WTC11 (cell line): Measurements from ENCODE around the gene CATSPER1. TPM values are rescaled to one million over a fixed set of nuclear protein-coding genes. Genes with fewer than 3 reads are reported as not detected.

Source experiments
- ATAC-seq: fragments of 200-7000 bp; cut with Tn5 transposase; 2 replicates; pipeline ENCODE4 v1.10.0; 2021; ENCODE audit warnings: mild to moderate bottlenecking, moderate library complexity
- CTCF ChIA-PET: fragments of 300-600 bp; sonication (Branson Sonifier 250); formaldehyde crosslinking; loops from one replicate; lab custom pipeline; 2021; ENCODE audit warnings: antibody characterized with exemption; lab: Charles Lee
- POLR2A ChIA-PET: fragments of 350-600 bp; sonication (Branson Sonifier 250); formaldehyde crosslinking; loops from one replicate; lab custom pipeline; 2021; ENCODE audit warnings: antibody characterized with exemption; lab: Charles Lee
- DNase-seq: peaks from one replicate; pipeline ENCODE4 v3.0.0; 2021; ENCODE audit warnings: low spot score
- H3K27ac Mint-ChIP-seq: 2 replicates; pipeline ENCODE4 v1.8.0; 2021; ENCODE audit warnings: mixed read lengths
- H3K27me3 Mint-ChIP-seq: 2 replicates; pipeline ENCODE4 v1.8.0; 2021; ENCODE audit warnings: low read depth, mild to moderate bottlenecking, moderate library complexity, mixed read lengths
- H3K36me3 Mint-ChIP-seq: 2 replicates; pipeline ENCODE4 v1.8.0; 2021; ENCODE audit warnings: mixed read lengths
- H3K4me1 Mint-ChIP-seq: 2 replicates; pipeline ENCODE4 v1.8.0; 2022; ENCODE audit warnings: mixed read lengths
- H3K4me3 Mint-ChIP-seq: 2 replicates; pipeline ENCODE4 v1.8.0; 2021; ENCODE audit warnings: mild to moderate bottlenecking, moderate library complexity, mixed read lengths
- H3K9me3 Mint-ChIP-seq: 2 replicates; pipeline ENCODE4 v1.8.0; 2021; ENCODE audit warnings: mixed read lengths
- ATF1 ChIP-seq: sonication (generic); formaldehyde crosslinking; IDR thresholded peaks from 2 replicates; pipeline ENCODE4 v1.8.1; 2023; ENCODE audit warnings: mild to moderate bottlenecking, moderate library complexity, missing genetic modification reagents
- CTCF ChIP-seq: fragments of 200-600 bp; IDR thresholded peaks from 2 replicates; pipeline ENCODE4 v1.8.0; 2022; ENCODE audit warnings: antibody characterized with exemption
- FOXJ3 ChIP-seq: sonication (generic); formaldehyde crosslinking; IDR thresholded peaks from 2 replicates; pipeline ENCODE4 v1.9.0; 2021; ENCODE audit warnings: missing genetic modification reagents, mild to moderate bottlenecking, borderline replicate concordance
- GABPB1 ChIP-seq: sonication (generic); formaldehyde crosslinking; IDR thresholded peaks from 2 replicates; pipeline ENCODE4 v1.8.1; 2023; ENCODE audit warnings: mild to moderate bottlenecking, missing genetic modification reagents
- GTF2I ChIP-seq: fragments of 250-450 bp; sonication (Bioruptor Pico); conservative IDR thresholded peaks from 2 replicates; pipeline ENCODE4 v1.4.0; 2021; ENCODE audit warnings: mild to moderate bottlenecking
- HMGA2 ChIP-seq: fragments of 250-450 bp; sonication (Bioruptor Pico); IDR thresholded peaks from 2 replicates; pipeline ENCODE4 v1.4.0; 2021; ENCODE audit warnings: mild to moderate bottlenecking, moderate library complexity
- HMGXB4 ChIP-seq: sonication (generic); formaldehyde crosslinking; IDR thresholded peaks from 2 replicates; pipeline ENCODE4 v1.8.1; 2023; ENCODE audit warnings: mild to moderate bottlenecking, moderate library complexity, missing genetic modification reagents
- IRF2 ChIP-seq: sonication (generic); formaldehyde crosslinking; IDR thresholded peaks from 2 replicates; pipeline ENCODE4 v1.8.0; 2022; ENCODE audit warnings: low read depth, missing genetic modification reagents, borderline replicate concordance
- MYBL2 ChIP-seq: sonication (generic); formaldehyde crosslinking; IDR thresholded peaks from 2 replicates; pipeline ENCODE4 v1.8.1; 2023; ENCODE audit warnings: mild to moderate bottlenecking, moderate library complexity, missing genetic modification reagents
- NR1H2 ChIP-seq: sonication (generic); formaldehyde crosslinking; IDR thresholded peaks from 2 replicates; pipeline ENCODE4 v1.9.0; 2021; ENCODE audit warnings: mild to moderate bottlenecking, moderate library complexity, missing genetic modification reagents
- NR2C2 ChIP-seq: sonication (generic); formaldehyde crosslinking; IDR thresholded peaks from 2 replicates; pipeline ENCODE4 v1.8.0; 2022; ENCODE audit warnings: mild to moderate bottlenecking, missing genetic modification reagents
- TEAD4 ChIP-seq: sonication (generic); formaldehyde crosslinking; IDR thresholded peaks from 2 replicates; pipeline ENCODE4 v1.8.0; 2022; ENCODE audit warnings: mild to moderate bottlenecking, missing genetic modification reagents
- ZMAT4 ChIP-seq: fragments of 250-450 bp; sonication (Bioruptor Pico); IDR thresholded peaks from 2 replicates; pipeline ENCODE4 v1.9.0; 2021; ENCODE audit warnings: mild to moderate bottlenecking
- ZNF219 ChIP-seq: sonication (generic); formaldehyde crosslinking; IDR thresholded peaks from 2 replicates; pipeline ENCODE4 v1.8.0; 2023; ENCODE audit warnings: missing genetic modification reagents, mild to moderate bottlenecking, borderline replicate concordance
- ZNF317 ChIP-seq: sonication (generic); formaldehyde crosslinking; IDR thresholded peaks from 2 replicates; pipeline ENCODE4 v1.8.1; 2023; ENCODE audit warnings: low read depth, mild to moderate bottlenecking, moderate library complexity, missing genetic modification reagents, borderline replicate concordance
- ZNF425 ChIP-seq: fragments of 250-450 bp; sonication (Bioruptor Pico); conservative IDR thresholded peaks from 2 replicates; pipeline ENCODE4 v1.9.0; 2021; ENCODE audit warnings: mild to moderate bottlenecking
- total RNA-seq: library from RNA; stranded (reverse); gene quantifications from 3 replicates; pipeline ENCODE4 v1.2.3, GENCODE V29; 2021
- TF ChIP-seq, protein P1 (sequence below): fragments of 250-450 bp; sonication (Bioruptor Pico); IDR thresholded peaks from 2 replicates; pipeline ENCODE4 v1.9.0; 2021; ENCODE audit warnings: moderate library complexity, mild to moderate bottlenecking, inconsistent platforms, borderline replicate concordance
- TF ChIP-seq, protein P2 (sequence below): sonication (generic); formaldehyde crosslinking; IDR thresholded peaks from 2 replicates; pipeline ENCODE4 v1.8.1; 2023; ENCODE audit warnings: mild to moderate bottlenecking, missing genetic modification reagents, moderate library complexity
- TF ChIP-seq, protein P3 (sequence below): sonication (generic); formaldehyde crosslinking; IDR thresholded peaks from 2 replicates; pipeline ENCODE4 v1.8.1; 2022; ENCODE audit warnings: missing genetic modification reagents, borderline replicate concordance
- TF ChIP-seq, protein P4 (sequence below): sonication (generic); formaldehyde crosslinking; IDR thresholded peaks from 2 replicates; pipeline ENCODE4 v1.8.0; 2023; ENCODE audit warnings: mild to moderate bottlenecking, missing genetic modification reagents

Gene CATSPER1
- total RNA-seq, 1 experiment from 2014 or later: not detected

- H3K4me3 Mint-ChIP-seq: no peak overlapping the region
- ATAC-seq (no peak), DNase-seq (no peak)
- H3K9me3 Mint-ChIP-seq: 0 out of 2 replicates have a peak, but pooled peaks cover 3% of the 10 kb centered on the region
- peaks cover 60% of the 10 kb centered on the region for H3K36me3 Mint-ChIP-seq
- CTCF ChIA-PET: interaction anchor here (0.7 to 4.7 kb wide), 9 partner anchors 8 to 215 kb away, joined by 3 to 43 read pairs (median 4); partner anchors contain the start of gene SF3B2
- POLR2A ChIA-PET: no interaction called here
- H3K27ac Mint-ChIP-seq: peak overlapping the region; percentile 69
- no peaks in the 10 kb centered on the region for H3K27me3 Mint-ChIP-seq
- TF ChIP-seq, protein P1, sequence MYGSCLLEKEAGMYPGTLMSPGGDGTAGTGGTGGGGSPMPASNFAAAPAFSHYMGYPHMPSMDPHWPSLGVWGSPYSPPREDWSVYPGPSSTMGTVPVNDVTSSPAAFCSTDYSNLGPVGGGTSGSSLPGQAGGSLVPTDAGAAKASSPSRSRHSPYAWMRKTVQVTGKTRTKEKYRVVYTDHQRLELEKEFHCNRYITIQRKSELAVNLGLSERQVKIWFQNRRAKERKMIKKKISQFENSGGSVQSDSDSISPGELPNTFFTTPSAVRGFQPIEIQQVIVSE (CRISPR knock-in tag): no peak
- TF ChIP-seq ZNF219 (CRISPR knock-in tag): no peak
- no peak for TF ChIP-seq IRF2 (CRISPR knock-in tag)
- no peak for TF ChIP-seq ATF1 (CRISPR knock-in tag)
- no peak for TF ChIP-seq ZNF317
- TF ChIP-seq, protein P2, sequence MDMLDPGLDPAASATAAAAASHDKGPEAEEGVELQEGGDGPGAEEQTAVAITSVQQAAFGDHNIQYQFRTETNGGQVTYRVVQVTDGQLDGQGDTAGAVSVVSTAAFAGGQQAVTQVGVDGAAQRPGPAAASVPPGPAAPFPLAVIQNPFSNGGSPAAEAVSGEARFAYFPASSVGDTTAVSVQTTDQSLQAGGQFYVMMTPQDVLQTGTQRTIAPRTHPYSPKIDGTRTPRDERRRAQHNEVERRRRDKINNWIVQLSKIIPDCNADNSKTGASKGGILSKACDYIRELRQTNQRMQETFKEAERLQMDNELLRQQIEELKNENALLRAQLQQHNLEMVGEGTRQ (CRISPR knock-in tag): no peak
- no peak for TF ChIP-seq NR1H2
- no peak for TF ChIP-seq MYBL2 (CRISPR knock-in tag)
- TF ChIP-seq FOXJ3: no peak
- no peak for TF ChIP-seq CTCF
- no peak for TF ChIP-seq NR2C2 (CRISPR knock-in tag)
- TF ChIP-seq ZMAT4 (CRISPR knock-in tag): no peak
- no peak for TF ChIP-seq GTF2I (CRISPR knock-in tag)
- TF ChIP-seq ZNF425 (CRISPR knock-in tag): no peak
- TF ChIP-seq, protein P3, sequence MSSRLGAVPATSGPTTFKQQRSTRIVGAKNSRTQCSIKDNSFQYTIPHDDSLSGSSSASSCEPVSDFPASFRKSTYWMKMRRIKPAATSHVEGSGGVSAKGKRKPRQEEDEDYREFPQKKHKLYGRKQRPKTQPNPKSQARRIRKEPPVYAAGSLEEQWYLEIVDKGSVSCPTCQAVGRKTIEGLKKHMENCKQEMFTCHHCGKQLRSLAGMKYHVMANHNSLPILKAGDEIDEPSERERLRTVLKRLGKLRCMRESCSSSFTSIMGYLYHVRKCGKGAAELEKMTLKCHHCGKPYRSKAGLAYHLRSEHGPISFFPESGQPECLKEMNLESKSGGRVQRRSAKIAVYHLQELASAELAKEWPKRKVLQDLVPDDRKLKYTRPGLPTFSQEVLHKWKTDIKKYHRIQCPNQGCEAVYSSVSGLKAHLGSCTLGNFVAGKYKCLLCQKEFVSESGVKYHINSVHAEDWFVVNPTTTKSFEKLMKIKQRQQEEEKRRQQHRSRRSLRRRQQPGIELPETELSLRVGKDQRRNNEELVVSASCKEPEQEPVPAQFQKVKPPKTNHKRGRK (CRISPR knock-in tag): no peak
- no peak for TF ChIP-seq HMGA2
- TF ChIP-seq, protein P4, sequence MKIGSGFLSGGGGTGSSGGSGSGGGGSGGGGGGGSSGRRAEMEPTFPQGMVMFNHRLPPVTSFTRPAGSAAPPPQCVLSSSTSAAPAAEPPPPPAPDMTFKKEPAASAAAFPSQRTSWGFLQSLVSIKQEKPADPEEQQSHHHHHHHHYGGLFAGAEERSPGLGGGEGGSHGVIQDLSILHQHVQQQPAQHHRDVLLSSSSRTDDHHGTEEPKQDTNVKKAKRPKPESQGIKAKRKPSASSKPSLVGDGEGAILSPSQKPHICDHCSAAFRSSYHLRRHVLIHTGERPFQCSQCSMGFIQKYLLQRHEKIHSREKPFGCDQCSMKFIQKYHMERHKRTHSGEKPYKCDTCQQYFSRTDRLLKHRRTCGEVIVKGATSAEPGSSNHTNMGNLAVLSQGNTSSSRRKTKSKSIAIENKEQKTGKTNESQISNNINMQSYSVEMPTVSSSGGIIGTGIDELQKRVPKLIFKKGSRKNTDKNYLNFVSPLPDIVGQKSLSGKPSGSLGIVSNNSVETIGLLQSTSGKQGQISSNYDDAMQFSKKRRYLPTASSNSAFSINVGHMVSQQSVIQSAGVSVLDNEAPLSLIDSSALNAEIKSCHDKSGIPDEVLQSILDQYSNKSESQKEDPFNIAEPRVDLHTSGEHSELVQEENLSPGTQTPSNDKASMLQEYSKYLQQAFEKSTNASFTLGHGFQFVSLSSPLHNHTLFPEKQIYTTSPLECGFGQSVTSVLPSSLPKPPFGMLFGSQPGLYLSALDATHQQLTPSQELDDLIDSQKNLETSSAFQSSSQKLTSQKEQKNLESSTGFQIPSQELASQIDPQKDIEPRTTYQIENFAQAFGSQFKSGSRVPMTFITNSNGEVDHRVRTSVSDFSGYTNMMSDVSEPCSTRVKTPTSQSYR (CRISPR knock-in tag): no peak
- no peak for TF ChIP-seq GABPB1 (CRISPR knock-in tag)
- TF ChIP-seq HMGXB4 (CRISPR knock-in tag): no peak
- TF ChIP-seq TEAD4 (CRISPR knock-in tag): no peak
- H3K4me1 Mint-ChIP-seq: peaks cover 26% of the 10 kb centered on the region
These were observed 41.4 kb upstream of the CATSPER1 start for GRCh38 chr11:66067640-66068039.
